Osteocyte (in vitro differentiated cells): Measurements from ENCODE around the gene MYT1. TPM values are rescaled to one million over a fixed set of nuclear protein-coding genes. Genes with fewer than 3 reads are reported as not detected.

Source experiments
- DNase-seq: peaks from one replicate; pipeline ENCODE4 v3.0.0; 2021; ENCODE audit warnings: mixed read lengths; ENCODE audit not compliant: unreplicated experiment; ENCODE audit errors: extremely low spot score
- H3K27ac Mint-ChIP-seq: one replicate; pipeline ENCODE4 v1.8.0; 2021; ENCODE audit warnings: mild to moderate bottlenecking, mixed read lengths; ENCODE audit not compliant: unreplicated experiment
- H3K27me3 Mint-ChIP-seq: one replicate; pipeline ENCODE4 v1.8.0; 2021; ENCODE audit warnings: mixed read lengths; ENCODE audit not compliant: unreplicated experiment
- H3K36me3 Mint-ChIP-seq: one replicate; pipeline ENCODE4 v1.8.0; 2021; ENCODE audit warnings: mixed read lengths; ENCODE audit not compliant: unreplicated experiment
- H3K4me1 Mint-ChIP-seq: one replicate; pipeline ENCODE4 v1.8.0; 2021; ENCODE audit warnings: mixed read lengths; ENCODE audit not compliant: unreplicated experiment
- H3K4me3 Mint-ChIP-seq: one replicate; pipeline ENCODE4 v1.8.0; 2021; ENCODE audit warnings: mild to moderate bottlenecking, moderate library complexity, mixed read lengths; ENCODE audit not compliant: unreplicated experiment
- H3K9me3 Mint-ChIP-seq: one replicate; pipeline ENCODE4 v1.8.0; 2021; ENCODE audit warnings: mixed read lengths; ENCODE audit not compliant: unreplicated experiment
- total RNA-seq: library from RNA; stranded (reverse); gene quantifications from 2 replicates; pipeline ENCODE4 v1.2.1, GENCODE V29; 2021
- TF ChIP-seq, protein P1 (sequence below): fragments of 200-600 bp; sonication (generic); IDR thresholded peaks from 2 replicates; pipeline ENCODE4 v1.5.0; 2021; ENCODE audit warnings: antibody characterized with exemption, mild to moderate bottlenecking, moderate library complexity

MYT1 gene
- total RNA-seq, 1 donor from 2014 or later: not detected

DNA sequence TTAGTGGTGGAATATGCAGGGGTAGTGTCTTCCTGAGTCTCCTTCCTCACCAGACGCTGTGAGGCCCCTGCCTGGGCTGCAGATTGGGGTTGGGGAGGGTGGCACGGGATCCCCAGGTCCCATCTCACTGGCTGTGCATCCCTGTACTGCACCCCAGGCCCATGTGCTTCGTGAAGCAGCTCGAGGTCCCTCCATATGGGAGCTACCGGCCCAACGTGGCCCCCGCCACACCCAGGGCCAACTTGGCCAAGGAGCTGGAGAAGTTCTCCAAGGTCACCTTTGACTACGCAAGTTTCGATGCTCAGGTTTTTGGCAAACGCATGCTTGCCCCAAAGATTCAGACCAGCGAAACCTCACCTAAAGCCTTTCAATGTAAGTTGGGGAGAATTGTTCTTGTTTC lies 52.7 kb downstream of the MYT1 start:
- H3K4me3 Mint-ChIP-seq: no peak overlapping the region
- DNase-seq: no peak
- no peaks in the 10 kb centered on the region for H3K36me3 Mint-ChIP-seq
- no peaks in the 10 kb centered on the region for H3K4me1 Mint-ChIP-seq
- no peak overlapping the region for H3K27ac Mint-ChIP-seq
- H3K27me3 Mint-ChIP-seq: peaks cover 35% of the 10 kb centered on the region
- H3K9me3 Mint-ChIP-seq: no peaks in the 10 kb centered on the region
- TF ChIP-seq, protein P1, sequence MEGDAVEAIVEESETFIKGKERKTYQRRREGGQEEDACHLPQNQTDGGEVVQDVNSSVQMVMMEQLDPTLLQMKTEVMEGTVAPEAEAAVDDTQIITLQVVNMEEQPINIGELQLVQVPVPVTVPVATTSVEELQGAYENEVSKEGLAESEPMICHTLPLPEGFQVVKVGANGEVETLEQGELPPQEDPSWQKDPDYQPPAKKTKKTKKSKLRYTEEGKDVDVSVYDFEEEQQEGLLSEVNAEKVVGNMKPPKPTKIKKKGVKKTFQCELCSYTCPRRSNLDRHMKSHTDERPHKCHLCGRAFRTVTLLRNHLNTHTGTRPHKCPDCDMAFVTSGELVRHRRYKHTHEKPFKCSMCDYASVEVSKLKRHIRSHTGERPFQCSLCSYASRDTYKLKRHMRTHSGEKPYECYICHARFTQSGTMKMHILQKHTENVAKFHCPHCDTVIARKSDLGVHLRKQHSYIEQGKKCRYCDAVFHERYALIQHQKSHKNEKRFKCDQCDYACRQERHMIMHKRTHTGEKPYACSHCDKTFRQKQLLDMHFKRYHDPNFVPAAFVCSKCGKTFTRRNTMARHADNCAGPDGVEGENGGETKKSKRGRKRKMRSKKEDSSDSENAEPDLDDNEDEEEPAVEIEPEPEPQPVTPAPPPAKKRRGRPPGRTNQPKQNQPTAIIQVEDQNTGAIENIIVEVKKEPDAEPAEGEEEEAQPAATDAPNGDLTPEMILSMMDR: no peak

DNA sequence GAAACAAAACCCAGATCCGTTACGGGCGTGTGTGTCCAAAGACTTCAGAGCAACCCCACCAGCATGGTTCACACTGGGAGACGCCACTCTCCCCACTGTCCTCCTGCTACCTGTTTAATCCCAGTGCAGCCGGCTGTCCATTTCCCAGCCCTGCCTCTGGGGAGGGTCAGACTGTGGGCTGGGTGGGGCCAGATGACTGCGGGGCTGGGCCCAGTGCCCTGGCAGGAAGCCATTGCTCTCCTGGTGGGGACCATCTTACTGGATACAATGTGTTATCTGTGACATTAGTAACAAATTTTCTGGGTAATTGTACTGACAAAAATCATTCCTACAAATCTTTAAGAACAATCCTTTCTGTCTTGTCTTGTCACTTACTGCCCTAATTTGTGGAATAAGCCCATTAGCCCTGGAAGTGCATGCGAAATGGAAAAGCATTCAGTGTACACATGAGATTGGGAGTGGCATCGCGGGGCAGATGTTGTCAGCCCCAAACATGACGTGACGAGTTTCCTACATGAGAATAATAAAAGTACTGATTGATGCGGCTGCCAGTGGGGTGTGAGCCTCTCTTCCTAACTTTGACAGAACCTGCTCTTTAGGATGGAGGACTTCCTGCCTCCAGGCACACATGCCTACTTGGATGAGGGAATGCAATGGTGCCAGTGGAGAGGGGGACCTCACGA lies 53.4 kb downstream of the MYT1 start:
- no peaks in the 10 kb centered on the region for H3K4me1 Mint-ChIP-seq
- H3K27me3 Mint-ChIP-seq: peaks cover 35% of the 10 kb centered on the region
- no peak for DNase-seq
- no peak overlapping the region for H3K27ac Mint-ChIP-seq
- no peak overlapping the region for H3K4me3 Mint-ChIP-seq
- H3K36me3 Mint-ChIP-seq: no peaks in the 10 kb centered on the region
- TF ChIP-seq, protein P1: no peak
- H3K9me3 Mint-ChIP-seq: no peaks in the 10 kb centered on the region

DNA sequence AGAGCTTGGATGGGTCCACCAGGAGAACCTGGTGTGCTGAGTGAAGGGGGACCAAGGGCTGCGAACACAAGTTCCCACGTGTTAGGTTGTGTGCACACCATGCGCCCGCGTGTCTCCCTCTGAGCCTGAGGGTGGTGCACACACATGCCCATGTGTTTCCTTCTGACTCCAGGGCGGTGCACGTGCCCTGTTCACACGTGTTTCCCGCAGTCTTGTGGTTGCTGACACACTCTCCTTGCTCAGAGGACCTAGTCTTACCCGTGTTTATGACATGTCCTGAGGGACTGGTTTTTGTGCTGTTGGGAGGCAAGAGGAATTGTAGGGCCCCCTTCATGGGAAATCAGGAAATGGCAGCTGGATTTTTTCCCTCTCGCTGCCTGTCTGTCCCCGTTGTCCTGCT lies 55.0 kb downstream of the MYT1 start:
- H3K27ac Mint-ChIP-seq: no peak overlapping the region
- peaks cover 25% of the 10 kb centered on the region for H3K27me3 Mint-ChIP-seq
- no peaks in the 10 kb centered on the region for H3K9me3 Mint-ChIP-seq
- no peaks in the 10 kb centered on the region for H3K36me3 Mint-ChIP-seq
- peaks cover 10% of the 10 kb centered on the region for H3K4me1 Mint-ChIP-seq
- no peak overlapping the region for H3K4me3 Mint-ChIP-seq
- DNase-seq: no peak
- TF ChIP-seq, protein P1: no peak

DNA sequence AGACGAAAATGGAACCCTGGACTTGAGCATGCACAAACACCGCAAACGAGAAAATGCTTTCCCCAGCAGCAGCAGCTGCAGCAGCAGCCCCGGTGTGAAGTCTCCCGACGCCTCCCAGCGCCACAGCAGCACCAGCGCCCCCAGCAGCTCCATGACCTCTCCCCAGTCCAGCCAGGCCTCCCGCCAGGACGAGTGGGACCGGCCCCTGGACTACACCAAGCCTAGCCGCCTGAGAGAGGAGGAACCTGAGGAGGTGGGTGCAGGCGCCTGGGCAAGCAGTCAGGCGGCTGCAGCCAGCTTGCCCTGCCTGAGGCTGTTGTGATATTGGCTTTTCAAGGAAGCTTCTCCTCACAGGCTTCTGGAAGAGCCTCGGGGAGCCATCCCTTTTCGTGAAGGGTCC lies 55.5 kb downstream of the MYT1 start:
- no peak overlapping the region for H3K4me3 Mint-ChIP-seq
- DNase-seq: no peak
- TF ChIP-seq, protein P1: no peak
- peaks cover 20% of the 10 kb centered on the region for H3K27me3 Mint-ChIP-seq
- no peaks in the 10 kb centered on the region for H3K36me3 Mint-ChIP-seq
- H3K27ac Mint-ChIP-seq: no peak overlapping the region
- H3K9me3 Mint-ChIP-seq: no peaks in the 10 kb centered on the region
- H3K4me1 Mint-ChIP-seq: peaks cover 15% of the 10 kb centered on the region

DNA sequence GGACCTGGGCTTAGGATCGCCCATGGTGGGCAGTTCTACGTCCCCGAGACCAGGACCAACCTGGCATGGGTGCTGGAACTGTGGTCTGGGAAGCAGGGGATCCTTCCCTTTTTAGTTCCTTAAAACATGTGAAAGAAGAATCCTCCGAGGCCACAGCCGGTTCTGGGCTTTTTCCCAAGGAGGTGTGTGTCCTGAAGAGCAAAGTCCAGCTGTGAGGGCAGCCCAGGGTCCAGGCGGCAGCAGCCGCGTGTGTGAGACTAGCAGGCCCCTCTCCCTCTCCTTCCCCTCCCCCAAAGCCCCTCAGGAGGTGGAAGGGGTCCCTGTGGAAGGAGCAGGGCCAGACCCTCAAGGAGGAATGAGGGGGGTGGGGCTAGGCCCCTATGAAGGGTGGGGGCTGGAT lies 56.2 kb downstream of the MYT1 start:
- TF ChIP-seq, protein P1: no peak
- H3K4me1 Mint-ChIP-seq: peaks cover 20% of the 10 kb centered on the region
- H3K4me3 Mint-ChIP-seq: no peak overlapping the region
- peaks cover 16% of the 10 kb centered on the region for H3K27me3 Mint-ChIP-seq
- DNase-seq: no peak
- no peaks in the 10 kb centered on the region for H3K36me3 Mint-ChIP-seq
- no peaks in the 10 kb centered on the region for H3K9me3 Mint-ChIP-seq
- H3K27ac Mint-ChIP-seq: no peak overlapping the region
